ENCODE data around the gene SMYD3.

The SMYD3 gene

DNA sequence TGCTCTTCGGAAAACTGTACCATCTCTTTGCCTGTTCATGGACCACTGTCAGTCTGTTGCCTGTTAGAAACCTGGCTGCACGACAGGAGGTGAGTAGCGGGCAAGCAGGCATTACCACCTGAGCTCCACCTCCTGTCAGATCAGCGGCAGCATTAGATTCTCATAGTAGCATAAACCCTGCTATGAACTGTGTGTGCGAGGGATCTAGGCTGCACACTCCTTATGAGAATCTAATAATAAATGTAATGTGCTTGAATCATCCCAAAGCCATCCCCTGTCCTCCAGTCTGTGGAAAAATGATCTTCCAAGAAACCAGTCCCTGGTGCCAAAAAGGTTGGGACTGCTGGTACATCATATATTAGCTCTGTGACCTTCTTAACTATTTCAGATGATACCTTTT lies 110.0 kb downstream of the SMYD3 start:
- no peak for DNase-seq
- CTCF ChIA-PET = no interaction called here

DNA sequence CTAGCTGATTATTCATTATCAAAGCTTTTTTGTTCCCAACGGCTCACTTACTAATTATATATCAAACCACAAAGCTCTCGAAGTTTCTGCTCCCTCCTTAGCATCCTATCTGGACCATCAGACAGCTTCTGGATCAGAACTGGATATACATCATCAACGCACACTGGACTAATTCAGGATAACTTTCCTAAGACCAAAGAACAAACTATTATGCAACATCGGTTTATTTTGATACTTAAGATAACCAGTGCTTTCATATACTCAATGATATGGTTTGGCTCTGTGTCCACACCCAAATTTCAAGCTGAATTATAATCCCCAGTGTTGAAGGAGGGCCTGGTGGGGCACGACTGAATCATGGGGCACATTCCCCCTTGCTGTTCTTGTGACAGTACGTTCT lies 110.8 kb downstream of the SMYD3 start:
- DNase-seq = no peak
- no peak overlapping the region for H3K4me3 Mint-ChIP-seq
- no peaks in the 10 kb centered on the region for H3K27me3 Mint-ChIP-seq
- no peaks in the 10 kb centered on the region for H3K36me3 Mint-ChIP-seq
- H3K9me3 Mint-ChIP-seq = peaks cover 7% of the 10 kb centered on the region
- no peak overlapping the region for H3K27ac Mint-ChIP-seq
- CTCF ChIA-PET = no interaction called here
- H3K4me1 Mint-ChIP-seq = no peaks in the 10 kb centered on the region

More for the DNA sequence above, 110.0 kb downstream of the SMYD3 start:
- Mint-ChIP-seq H3K36me3 (no peaks in the 10 kb centered on the region), H3K4me1 (no peaks in the 10 kb centered on the region), H3K9me3 (peaks cover under 1% of the 10 kb centered on the region), H3K4me3 (no peak overlapping the region), H3K27ac (no peak overlapping the region), H3K27me3 (no peaks in the 10 kb centered on the region)

DNA sequence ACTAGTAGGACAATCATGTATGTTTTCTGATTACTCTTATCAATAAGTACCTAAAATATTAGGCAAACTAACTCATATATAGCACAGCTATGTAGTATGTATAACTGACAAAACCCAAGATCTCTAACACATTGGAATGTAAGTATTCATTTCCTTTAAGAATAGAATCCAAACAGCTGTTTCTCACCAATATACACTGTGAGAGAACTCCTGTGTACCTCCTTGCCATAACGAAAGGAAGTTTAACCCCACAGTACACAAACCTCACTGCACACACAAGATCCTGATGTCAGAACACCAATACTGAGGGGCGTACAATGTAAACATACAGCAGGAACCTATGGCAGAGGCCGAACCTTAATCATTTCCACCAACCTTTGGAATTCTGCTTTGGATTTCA lies 113.0 kb downstream of the SMYD3 start:
- DNase-seq = no peak
- Mint-ChIP-seq H3K9me3 (peaks cover 15% of the 10 kb centered on the region), H3K4me3 (no peak overlapping the region), H3K36me3 (peaks cover 3% of the 10 kb centered on the region), H3K4me1 (no peaks in the 10 kb centered on the region), H3K27ac (no peak overlapping the region), H3K27me3 (no peaks in the 10 kb centered on the region)
- CTCF ChIA-PET = no interaction called here

DNA sequence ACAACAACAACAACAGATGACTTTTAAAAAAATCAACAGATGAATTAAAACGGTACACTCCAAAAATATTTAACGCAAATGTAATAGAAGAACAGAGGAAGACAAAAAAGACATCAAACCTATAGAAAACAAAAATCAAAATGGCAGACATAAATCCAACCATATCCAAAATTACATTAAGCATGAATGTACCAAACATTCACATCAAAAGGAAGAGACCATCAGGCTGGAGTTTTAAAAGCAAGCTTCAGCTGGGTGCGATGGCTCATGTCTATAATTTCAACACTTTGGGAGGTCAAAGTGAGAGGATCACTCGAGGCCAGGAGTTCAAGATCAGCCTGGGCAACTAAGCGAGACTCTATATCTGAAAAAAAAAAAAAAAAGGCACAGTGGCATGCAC lies 116.2 kb downstream of the SMYD3 start:
- H3K27me3 Mint-ChIP-seq = no peaks in the 10 kb centered on the region
- peaks cover 3% of the 10 kb centered on the region for H3K36me3 Mint-ChIP-seq
- H3K27ac Mint-ChIP-seq = no peak overlapping the region
- no peaks in the 10 kb centered on the region for H3K4me1 Mint-ChIP-seq
- H3K4me3 Mint-ChIP-seq = no peak overlapping the region
- H3K9me3 Mint-ChIP-seq = peaks cover 15% of the 10 kb centered on the region
- CTCF ChIA-PET = no interaction called here
- DNase-seq = no peak

DNA sequence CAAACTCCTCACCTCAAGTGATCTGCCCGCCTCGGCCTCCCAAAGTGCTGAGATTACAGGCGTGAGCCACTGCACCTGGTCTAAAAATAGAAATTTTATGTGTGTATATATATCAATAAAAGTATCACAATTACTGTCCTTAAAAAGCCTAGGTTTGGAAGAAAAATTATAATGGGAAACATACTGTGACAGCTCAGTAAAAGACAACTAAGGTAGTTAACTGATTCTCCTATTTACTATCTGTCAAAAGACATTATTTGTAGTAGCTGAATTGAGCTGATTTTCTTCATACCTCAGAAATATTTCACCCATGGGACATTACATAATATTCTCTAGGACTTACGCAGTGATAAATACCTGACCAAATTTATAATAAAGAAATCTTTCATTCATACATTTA lies 122.5 kb downstream of the SMYD3 start:
- Mint-ChIP-seq H3K4me1 (no peaks in the 10 kb centered on the region), H3K27me3 (no peaks in the 10 kb centered on the region), H3K27ac (no peak overlapping the region), H3K9me3 (no peaks in the 10 kb centered on the region), H3K4me3 (no peak overlapping the region), H3K36me3 (peaks cover 4% of the 10 kb centered on the region)
- no peak for DNase-seq
- CTCF ChIA-PET = no interaction called here

DNA sequence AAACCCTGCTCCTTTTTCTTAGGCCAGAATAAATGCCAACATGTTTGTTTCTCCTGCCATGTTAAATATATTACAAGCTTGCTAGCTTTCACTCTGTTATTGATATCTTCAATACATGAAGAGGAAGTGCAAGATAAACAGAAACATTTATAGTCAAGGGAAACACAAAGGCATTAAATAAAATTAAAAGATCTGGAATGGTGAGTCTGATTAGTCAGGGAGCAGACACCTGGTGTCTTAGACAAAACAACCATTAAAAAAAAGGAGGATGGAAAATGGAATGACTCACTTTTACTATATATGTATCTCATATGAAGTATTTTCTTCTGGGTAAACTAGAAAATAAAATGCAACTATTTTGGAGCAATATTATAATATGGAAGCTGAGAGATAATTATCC lies 123.3 kb downstream of the SMYD3 start:
- Mint-ChIP-seq H3K4me1 (no peaks in the 10 kb centered on the region), H3K4me3 (no peak overlapping the region), H3K9me3 (no peaks in the 10 kb centered on the region), H3K27ac (no peak overlapping the region), H3K27me3 (no peaks in the 10 kb centered on the region), H3K36me3 (peaks cover 4% of the 10 kb centered on the region)
- CTCF ChIA-PET = no interaction called here
- DNase-seq = no peak

DNA sequence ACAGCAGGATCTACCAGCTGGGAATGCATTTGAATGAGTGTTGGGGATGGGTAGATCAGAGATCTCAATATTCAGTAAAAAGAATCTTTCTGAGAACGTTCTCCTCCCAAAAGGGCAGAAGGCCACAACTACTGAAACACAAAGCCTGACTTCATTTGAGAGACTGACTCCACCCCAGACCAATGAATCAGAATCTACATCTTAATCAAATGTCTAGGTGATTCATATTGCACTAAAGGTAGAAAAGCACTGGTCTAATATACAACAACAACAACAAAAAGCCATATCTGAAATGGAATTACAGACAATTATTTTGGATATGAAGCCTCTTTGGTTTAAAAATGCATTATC lies 123.9 kb downstream of the SMYD3 start:
- Mint-ChIP-seq H3K27ac (no peak overlapping the region), H3K4me3 (no peak overlapping the region), H3K27me3 (no peaks in the 10 kb centered on the region), H3K9me3 (no peaks in the 10 kb centered on the region), H3K4me1 (no peaks in the 10 kb centered on the region), H3K36me3 (peaks cover 4% of the 10 kb centered on the region)
- CTCF ChIA-PET = no interaction called here
- DNase-seq = no peak

DNA sequence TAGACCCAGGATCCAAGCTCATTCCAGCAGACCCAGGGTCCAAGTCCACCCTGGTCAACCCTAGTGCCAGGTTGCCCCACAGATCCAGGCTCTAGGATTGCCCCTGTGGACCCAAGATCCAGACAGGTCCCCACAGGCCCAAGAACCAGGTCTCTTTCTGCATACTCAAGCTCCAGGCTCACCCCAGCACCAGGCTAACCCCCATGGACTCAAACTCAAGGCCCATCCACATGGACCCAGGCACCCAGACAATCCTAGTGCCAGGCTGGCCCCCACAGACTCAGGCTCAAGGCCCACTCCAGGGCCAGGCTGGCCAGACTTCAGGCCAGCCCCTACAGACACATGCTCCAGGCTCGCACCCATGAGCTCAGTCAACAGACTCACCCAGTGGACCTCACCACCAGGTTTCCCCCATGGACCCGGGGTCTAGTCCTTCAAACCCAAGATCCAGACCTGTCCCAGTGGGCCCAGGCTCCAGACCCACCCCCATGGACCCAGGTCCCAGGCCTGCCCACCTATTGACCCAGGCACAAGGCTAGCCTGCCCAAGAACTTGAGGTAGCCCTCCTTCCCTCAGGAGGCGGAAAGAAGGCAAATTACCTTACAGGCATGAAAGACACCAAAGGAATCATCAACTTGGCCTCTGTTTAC lies 124.4 kb downstream of the SMYD3 start:
- H3K27ac Mint-ChIP-seq = no peak overlapping the region
- no peak overlapping the region for H3K4me3 Mint-ChIP-seq

DNA sequence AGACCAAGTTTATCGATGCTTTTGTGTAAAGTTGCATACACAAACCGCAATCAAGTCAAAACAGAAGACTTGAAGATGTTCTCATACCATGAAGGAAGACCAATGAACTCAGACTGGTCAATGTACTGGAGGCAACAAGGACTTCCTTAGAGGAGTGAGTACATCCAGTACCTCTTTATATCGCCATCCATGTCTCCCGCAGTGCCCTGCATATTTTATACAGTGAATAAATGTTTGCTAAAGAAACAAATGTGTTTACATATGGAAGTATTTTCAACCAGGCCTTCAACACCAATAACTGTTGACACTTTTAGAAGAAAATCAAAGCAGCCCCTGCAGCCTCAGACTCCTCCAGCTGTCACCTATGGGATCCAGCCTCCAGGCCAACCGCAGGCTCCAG lies 125.6 kb downstream of the SMYD3 start:
- no peak overlapping the region for H3K4me3 Mint-ChIP-seq
- no peak for DNase-seq
- H3K27me3 Mint-ChIP-seq = no peaks in the 10 kb centered on the region
- no peaks in the 10 kb centered on the region for H3K4me1 Mint-ChIP-seq
- peaks cover 4% of the 10 kb centered on the region for H3K36me3 Mint-ChIP-seq
- CTCF ChIA-PET = no interaction called here
- no peak overlapping the region for H3K27ac Mint-ChIP-seq
- no peaks in the 10 kb centered on the region for H3K9me3 Mint-ChIP-seq

More for the DNA sequence above, 124.4 kb downstream of the SMYD3 start:
- no peak for DNase-seq
- CTCF ChIA-PET = no interaction called here
- Mint-ChIP-seq H3K4me1 (no peaks in the 10 kb centered on the region), H3K9me3 (no peaks in the 10 kb centered on the region), H3K27me3 (no peaks in the 10 kb centered on the region), H3K36me3 (peaks cover 4% of the 10 kb centered on the region)

DNA sequence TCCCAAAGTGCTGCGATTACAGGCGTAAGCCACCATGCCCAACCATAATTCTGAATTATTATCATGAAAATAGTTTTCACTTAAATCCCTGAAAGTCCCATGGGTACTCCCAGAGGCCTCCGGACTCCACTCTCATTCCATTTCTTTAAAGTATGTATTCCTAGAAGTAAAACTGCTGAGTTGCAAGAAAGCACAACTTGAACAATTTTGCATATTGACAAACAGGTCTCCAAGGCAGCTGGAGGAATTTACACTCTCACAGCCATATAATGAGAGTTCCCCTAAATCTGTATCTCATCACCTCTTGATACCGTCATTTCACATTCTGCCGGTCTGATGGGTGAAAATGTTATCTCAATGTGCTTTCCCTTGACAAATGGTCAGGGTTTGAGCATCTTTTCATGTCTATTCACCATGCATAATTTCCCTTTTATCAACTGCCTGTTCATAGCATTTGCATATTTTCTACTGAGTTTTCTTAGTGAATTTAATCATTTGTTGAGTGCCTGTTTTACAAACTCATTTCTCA lies 129.4 kb downstream of the SMYD3 start:
- Mint-ChIP-seq H3K27ac (no peak overlapping the region), H3K9me3 (no peaks in the 10 kb centered on the region), H3K27me3 (no peaks in the 10 kb centered on the region), H3K4me3 (no peak overlapping the region), H3K36me3 (no peaks in the 10 kb centered on the region), H3K4me1 (no peaks in the 10 kb centered on the region)
- CTCF ChIA-PET = interaction anchor here (0.7 kb wide), 1 partner anchor 557 kb away, joined by 3 read pairs; no protein-coding TSS in a partner anchor
- no peak for DNase-seq

DNA sequence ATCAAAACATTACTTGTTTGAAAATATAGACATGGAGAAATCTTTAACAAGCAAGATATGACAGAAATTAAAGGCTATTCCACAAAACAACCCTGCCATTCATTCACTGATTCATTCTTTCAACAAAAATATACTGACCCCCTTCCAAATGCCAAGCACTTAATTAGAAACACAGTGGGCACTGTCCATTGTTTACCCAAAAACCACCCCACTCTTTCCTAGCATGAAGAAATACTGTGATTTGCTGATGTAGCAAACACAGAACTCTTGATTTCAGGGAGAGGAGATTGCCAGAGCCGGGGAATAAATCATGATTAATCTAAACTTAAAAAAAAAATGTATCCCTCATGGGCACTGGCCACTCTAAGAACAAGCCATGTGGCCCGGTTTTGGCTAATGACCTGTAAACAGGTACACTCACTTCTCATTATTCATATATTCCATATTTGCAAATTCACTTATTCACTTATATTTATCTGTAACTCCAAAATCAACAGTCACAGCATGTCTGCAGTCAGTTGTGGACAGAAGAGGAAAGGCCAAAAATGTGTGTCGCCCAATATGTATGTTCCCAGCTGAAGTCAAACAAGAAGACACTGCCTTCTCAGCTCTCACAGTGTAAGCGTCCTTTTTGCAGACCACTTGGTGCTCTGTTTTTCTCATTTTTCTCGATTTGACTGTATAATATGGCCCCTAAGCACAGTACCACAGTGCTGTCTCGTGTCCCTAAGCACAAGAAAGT lies 133.1 kb downstream of the SMYD3 start:
- H3K4me3 Mint-ChIP-seq = no peak overlapping the region
- no peaks in the 10 kb centered on the region for H3K9me3 Mint-ChIP-seq
- DNase-seq = no peak
- no peak overlapping the region for H3K27ac Mint-ChIP-seq
- CTCF ChIA-PET = interaction anchor here (0.6 kb wide), 1 partner anchor 1335 kb away, joined by 3 read pairs; no protein-coding TSS in a partner anchor
- no peaks in the 10 kb centered on the region for H3K36me3 Mint-ChIP-seq
- no peaks in the 10 kb centered on the region for H3K4me1 Mint-ChIP-seq
- no peaks in the 10 kb centered on the region for H3K27me3 Mint-ChIP-seq

DNA sequence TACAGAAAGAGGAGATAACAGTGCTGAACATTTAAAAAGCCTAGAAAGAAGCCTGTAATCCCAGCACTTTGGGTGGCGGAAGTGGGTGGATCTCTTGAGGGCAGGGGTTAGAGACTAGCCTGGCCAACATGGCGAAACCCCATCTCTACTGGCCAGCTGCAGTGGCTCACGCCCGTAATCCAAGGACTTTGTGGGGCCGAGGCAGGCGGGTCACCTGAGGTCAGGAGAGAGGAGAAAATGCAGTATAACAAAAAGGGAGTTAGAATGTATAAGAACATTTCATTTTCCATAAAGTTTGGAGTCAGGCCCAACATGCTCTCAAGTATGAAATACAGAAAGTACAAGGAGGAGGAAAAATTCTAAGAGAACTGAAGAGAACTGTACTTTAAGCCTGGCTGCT lies 134.5 kb downstream of the SMYD3 start:
- CTCF ChIA-PET = no interaction called here
- Mint-ChIP-seq H3K36me3 (no peaks in the 10 kb centered on the region), H3K9me3 (no peaks in the 10 kb centered on the region), H3K27me3 (no peaks in the 10 kb centered on the region), H3K27ac (no peak overlapping the region), H3K4me3 (no peak overlapping the region), H3K4me1 (no peaks in the 10 kb centered on the region)
- DNase-seq = no peak

DNA sequence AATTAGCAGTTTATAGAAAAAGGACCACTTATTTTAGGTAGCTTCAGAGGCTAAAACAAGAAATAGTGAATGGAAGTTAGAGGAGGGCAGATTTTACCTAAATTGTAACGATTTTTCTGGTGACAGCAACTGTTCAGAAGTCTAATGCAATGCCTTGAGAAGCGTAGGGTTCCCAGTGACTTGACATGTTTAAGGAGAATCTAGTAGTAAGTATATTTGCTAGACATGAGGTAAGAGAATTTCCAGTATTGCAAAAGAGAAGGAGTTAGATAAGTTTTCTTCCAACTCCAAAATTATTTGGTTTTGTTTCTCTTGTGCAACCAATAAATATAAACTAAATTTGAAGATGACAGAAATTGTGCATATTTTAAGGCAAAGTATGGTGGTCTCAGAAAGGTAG lies 140.0 kb downstream of the SMYD3 start:
- no peaks in the 10 kb centered on the region for H3K27me3 Mint-ChIP-seq
- no peak overlapping the region for H3K4me3 Mint-ChIP-seq
- DNase-seq = no peak
- CTCF ChIA-PET = no interaction called here
- no peaks in the 10 kb centered on the region for H3K4me1 Mint-ChIP-seq
- H3K36me3 Mint-ChIP-seq = no peaks in the 10 kb centered on the region
- H3K9me3 Mint-ChIP-seq = peaks cover 2% of the 10 kb centered on the region
- H3K27ac Mint-ChIP-seq = no peak overlapping the region

DNA sequence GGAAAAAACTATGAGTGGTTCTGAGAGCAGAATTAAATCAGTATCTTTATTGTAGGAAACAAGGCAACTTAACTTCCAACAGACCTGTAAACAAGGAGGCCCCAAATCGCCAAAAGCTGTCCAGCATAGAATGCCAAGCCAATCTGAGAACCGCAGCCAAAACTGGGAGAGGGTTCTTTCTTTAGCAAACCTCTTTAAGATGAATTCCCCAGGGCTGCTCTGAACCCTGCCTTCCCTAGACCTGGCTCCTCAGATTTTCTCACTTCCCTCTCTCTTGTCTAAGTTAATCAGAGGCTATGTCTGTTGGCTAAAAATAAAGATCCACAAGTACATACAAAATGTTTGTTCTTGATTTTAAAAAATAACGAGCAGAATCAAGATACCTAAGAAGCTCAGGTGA lies 141.4 kb downstream of the SMYD3 start:
- no peaks in the 10 kb centered on the region for H3K27me3 Mint-ChIP-seq
- H3K27ac Mint-ChIP-seq = no peak overlapping the region
- CTCF ChIA-PET = interaction anchor here (0.7 kb wide), 1 partner anchor 58 kb away, joined by 3 read pairs; no protein-coding TSS in a partner anchor
- DNase-seq = no peak
- no peak overlapping the region for H3K4me3 Mint-ChIP-seq
- H3K9me3 Mint-ChIP-seq = peaks cover 6% of the 10 kb centered on the region
- no peaks in the 10 kb centered on the region for H3K36me3 Mint-ChIP-seq
- no peaks in the 10 kb centered on the region for H3K4me1 Mint-ChIP-seq

DNA sequence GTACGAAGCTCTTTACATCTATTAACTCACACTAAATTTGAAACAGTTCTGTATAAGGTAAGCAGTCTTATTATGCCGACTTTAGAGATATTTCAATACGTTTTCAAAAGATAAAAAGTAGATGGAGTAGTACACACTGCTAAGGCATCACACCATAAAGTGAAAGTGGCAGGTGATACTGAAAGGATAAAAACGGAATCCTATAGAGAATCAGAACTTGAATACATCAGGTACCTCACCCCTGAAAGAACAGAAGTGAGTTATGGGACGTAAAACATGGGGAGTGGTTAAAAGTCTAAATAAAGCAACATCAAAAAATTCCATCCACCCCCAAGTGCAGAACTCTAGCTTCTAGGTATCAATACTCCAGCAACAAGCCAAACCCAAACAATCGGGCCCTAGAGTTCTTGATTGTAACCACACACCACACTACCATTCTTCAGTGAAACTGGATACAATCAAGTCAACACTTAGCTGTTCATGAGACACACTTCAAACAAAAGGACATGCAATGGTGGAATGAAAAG lies 142.6 kb downstream of the SMYD3 start:
- Mint-ChIP-seq H3K36me3 (no peaks in the 10 kb centered on the region), H3K4me1 (no peaks in the 10 kb centered on the region), H3K27ac (no peak overlapping the region), H3K9me3 (peaks cover 9% of the 10 kb centered on the region), H3K27me3 (no peaks in the 10 kb centered on the region), H3K4me3 (no peak overlapping the region)
- CTCF ChIA-PET = no interaction called here
- no peak for DNase-seq

Measured in activated naive CD4-positive, alpha-beta T cell treated with anti-CD3 and anti-CD28 coated beads, Interleukin-2, amount 10 ng/mL, durations not matched to agents 7 days and 5 days (primary cell).